KMS-11 (cell line): ENCODE results near the gene SLC20A1.

Experiments
- H2AFZ ChIP-seq: fragments of 200-600 bp; sonication (generic); 2 replicates; pipeline ENCODE4 v1.6.1; 2016; ENCODE audit warnings: antibody characterized with exemption, mixed run types, low read depth
- H3K27ac ChIP-seq: fragments of 200-600 bp; sonication (generic); 2 replicates; pipeline ENCODE4 v1.6.1; 2016; ENCODE audit warnings: mild to moderate bottlenecking, mixed run types
- H3K27me3 ChIP-seq: fragments of 200-600 bp; sonication (generic); 2 replicates; pipeline ENCODE4 v1.6.1; 2017; ENCODE audit warnings: mild to moderate bottlenecking, low read depth, mixed run types, moderate library complexity; ENCODE audit not compliant: insufficient read depth
- H3K36me3 ChIP-seq: fragments of 200-600 bp; sonication (generic); 2 replicates; pipeline ENCODE4 v1.6.1; 2017; ENCODE audit warnings: mild to moderate bottlenecking, mixed run types; ENCODE audit not compliant: insufficient read depth
- H3K4me1 ChIP-seq: fragments of 200-600 bp; sonication (generic); 2 replicates; pipeline ENCODE4 v1.6.1; 2016; ENCODE audit warnings: mild to moderate bottlenecking, low read depth, mixed run types; ENCODE audit not compliant: poor library complexity, severe bottlenecking
- H3K4me2 ChIP-seq: fragments of 200-600 bp; sonication (generic); 2 replicates; pipeline ENCODE4 v1.7.0; 2016; ENCODE audit warnings: mild to moderate bottlenecking, mixed run types
- H3K4me3 ChIP-seq: fragments of 200-600 bp; sonication (generic); IDR thresholded peaks from 2 replicates; pipeline ENCODE4 v1.6.1; 2017; ENCODE audit warnings: low read depth, low read length, mixed read lengths; ENCODE audit not compliant: insufficient read depth
- H3K79me2 ChIP-seq: fragments of 200-600 bp; sonication (generic); 2 replicates; pipeline ENCODE4 v1.6.1; 2016; ENCODE audit warnings: low read depth, mixed run types; ENCODE audit not compliant: insufficient read depth
- H3K9ac ChIP-seq: fragments of 200-600 bp; sonication (generic); 2 replicates; pipeline ENCODE4 v1.6.1; 2016; ENCODE audit warnings: mild to moderate bottlenecking, mixed run types
- H4K20me1 ChIP-seq: fragments of 200-600 bp; sonication (generic); 2 replicates; pipeline ENCODE4 v1.6.1; 2016; ENCODE audit warnings: mild to moderate bottlenecking, mixed run types; ENCODE audit not compliant: insufficient read depth
- TF ChIP-seq, protein P1 (sequence below): fragments of 200-600 bp; sonication (generic); conservative IDR thresholded peaks from 2 replicates; pipeline ENCODE4 v1.6.1; 2017; ENCODE audit warnings: low read depth, mild to moderate bottlenecking, antibody characterized with exemption, low read length, moderate library complexity, mixed read lengths

The SLC20A1 gene, protein sequence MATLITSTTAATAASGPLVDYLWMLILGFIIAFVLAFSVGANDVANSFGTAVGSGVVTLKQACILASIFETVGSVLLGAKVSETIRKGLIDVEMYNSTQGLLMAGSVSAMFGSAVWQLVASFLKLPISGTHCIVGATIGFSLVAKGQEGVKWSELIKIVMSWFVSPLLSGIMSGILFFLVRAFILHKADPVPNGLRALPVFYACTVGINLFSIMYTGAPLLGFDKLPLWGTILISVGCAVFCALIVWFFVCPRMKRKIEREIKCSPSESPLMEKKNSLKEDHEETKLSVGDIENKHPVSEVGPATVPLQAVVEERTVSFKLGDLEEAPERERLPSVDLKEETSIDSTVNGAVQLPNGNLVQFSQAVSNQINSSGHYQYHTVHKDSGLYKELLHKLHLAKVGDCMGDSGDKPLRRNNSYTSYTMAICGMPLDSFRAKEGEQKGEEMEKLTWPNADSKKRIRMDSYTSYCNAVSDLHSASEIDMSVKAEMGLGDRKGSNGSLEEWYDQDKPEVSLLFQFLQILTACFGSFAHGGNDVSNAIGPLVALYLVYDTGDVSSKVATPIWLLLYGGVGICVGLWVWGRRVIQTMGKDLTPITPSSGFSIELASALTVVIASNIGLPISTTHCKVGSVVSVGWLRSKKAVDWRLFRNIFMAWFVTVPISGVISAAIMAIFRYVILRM

DNA sequence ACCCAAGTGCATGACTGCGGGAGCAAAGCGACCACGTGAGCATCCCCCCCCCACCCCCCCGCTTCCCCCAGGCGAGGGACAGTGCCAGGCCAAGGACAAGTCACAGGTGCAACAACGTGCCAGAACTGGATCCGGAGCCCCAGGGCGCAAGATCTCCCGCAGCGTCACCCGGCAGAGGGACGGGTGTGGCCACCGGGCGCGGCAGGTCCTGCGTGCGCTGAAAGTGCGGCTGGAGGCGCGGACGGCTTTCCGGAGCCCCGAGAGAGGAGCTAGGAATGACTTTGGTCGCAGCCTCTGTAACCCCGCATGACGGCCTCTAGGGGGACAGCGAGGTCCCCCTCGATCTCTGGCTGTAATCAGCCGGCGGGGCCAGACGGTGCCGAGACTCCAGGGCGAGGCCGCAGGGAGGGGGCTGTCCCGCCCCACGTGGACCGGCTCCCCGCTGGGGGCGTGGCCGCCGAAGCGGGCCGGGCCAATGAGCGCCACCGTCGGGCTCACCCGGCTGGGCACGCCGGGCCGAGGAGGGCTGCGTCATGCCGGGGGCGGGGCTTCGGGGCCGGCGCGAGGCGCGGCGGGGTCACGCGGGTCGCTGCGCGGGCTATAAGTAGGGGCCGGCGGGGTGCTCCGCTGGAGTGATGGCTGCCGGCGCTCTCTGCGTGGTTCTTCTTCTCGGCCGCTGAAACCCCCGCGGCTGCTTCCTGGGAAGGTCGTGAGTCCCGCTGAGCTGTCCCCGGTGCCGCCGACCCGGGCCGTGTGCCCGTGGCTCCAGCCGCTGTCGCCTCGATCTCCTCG lies at the start of gene SLC20A1:
SLC20A1 (plus strand) TSS at position 630 of the 792 bp plus-strand sequence. CDS start 890 bp downstream, outside the sequence.
- Histone ChIP-seq H2AFZ (peak within 1 kb of the TSS; percentile 85), H3K4me2 (peak within 1 kb of the TSS; percentile 88), H3K27me3 (no peaks in the 10 kb centered on the region), H4K20me1 (no peaks in the 10 kb centered on the region), H3K79me2 (peaks cover 28% of the 10 kb centered on the region; the same call in 1 of the 2 replicates), H3K9ac (peak within 1 kb of the TSS; percentile 89), H3K27ac (peak within 1 kb of the TSS; percentile 76), H3K4me1 (peaks cover 25% of the 10 kb centered on the region), H3K4me3 (peak within 1 kb of the TSS; percentile 14), H3K36me3 (peaks cover 8% of the 10 kb centered on the region; the same call in 1 of the 2 replicates)
- TF ChIP-seq, protein P1, sequence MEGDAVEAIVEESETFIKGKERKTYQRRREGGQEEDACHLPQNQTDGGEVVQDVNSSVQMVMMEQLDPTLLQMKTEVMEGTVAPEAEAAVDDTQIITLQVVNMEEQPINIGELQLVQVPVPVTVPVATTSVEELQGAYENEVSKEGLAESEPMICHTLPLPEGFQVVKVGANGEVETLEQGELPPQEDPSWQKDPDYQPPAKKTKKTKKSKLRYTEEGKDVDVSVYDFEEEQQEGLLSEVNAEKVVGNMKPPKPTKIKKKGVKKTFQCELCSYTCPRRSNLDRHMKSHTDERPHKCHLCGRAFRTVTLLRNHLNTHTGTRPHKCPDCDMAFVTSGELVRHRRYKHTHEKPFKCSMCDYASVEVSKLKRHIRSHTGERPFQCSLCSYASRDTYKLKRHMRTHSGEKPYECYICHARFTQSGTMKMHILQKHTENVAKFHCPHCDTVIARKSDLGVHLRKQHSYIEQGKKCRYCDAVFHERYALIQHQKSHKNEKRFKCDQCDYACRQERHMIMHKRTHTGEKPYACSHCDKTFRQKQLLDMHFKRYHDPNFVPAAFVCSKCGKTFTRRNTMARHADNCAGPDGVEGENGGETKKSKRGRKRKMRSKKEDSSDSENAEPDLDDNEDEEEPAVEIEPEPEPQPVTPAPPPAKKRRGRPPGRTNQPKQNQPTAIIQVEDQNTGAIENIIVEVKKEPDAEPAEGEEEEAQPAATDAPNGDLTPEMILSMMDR: 0 out of 2 replicates have a peak, but pooled peaks have one; percentile 23

DNA sequence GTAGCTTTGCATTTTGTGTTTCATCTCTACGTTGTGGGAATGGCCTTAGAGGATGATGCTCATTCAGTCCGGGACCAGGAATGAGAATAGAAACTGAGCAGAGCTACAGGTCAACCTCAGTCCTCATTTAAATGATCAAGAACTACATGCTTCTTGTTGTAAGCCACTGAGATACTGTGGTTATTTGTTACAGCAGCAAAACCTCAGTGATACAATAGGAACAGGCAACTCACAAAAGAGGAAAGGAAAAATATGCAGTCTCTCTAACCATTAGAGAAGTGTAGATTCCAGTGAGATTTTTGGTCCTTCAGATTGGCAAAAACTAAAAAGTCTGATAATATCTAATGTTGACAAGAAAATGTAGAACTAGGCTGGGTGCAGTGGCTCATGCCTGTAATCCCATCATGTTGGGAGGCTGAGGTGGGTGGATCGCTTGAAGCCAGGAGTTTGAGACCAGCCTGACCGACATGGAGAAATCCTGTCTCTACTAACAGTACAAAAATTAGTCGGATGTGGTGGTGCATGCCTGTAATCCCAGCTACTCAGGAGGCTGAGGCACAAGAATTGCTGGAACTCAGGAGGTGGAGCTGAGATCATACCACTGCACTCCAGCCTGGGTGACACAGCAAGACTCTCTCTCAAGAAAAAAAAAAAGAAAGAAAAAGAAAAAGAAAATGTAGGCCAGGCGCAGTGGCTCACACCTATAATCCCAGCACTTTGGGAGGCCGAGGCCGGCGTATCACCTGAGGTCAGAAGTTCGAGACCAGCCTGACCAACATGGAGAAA lies 48.0 kb upstream of the SLC20A1 start:
- TF ChIP-seq, protein P1: no peak
- no peaks in the 10 kb centered on the region for H3K79me2 ChIP-seq
- no peak overlapping the region for H3K9ac ChIP-seq
- H4K20me1 ChIP-seq: no peaks in the 10 kb centered on the region
- H2AFZ ChIP-seq: no peak overlapping the region
- peaks cover 4% of the 10 kb centered on the region for H3K4me1 ChIP-seq
- no peak overlapping the region for H3K4me3 ChIP-seq
- no peaks in the 10 kb centered on the region for H3K27me3 ChIP-seq
- H3K27ac ChIP-seq: no peak overlapping the region
- H3K4me2 ChIP-seq: no peak overlapping the region
- no peaks in the 10 kb centered on the region for H3K36me3 ChIP-seq

DNA sequence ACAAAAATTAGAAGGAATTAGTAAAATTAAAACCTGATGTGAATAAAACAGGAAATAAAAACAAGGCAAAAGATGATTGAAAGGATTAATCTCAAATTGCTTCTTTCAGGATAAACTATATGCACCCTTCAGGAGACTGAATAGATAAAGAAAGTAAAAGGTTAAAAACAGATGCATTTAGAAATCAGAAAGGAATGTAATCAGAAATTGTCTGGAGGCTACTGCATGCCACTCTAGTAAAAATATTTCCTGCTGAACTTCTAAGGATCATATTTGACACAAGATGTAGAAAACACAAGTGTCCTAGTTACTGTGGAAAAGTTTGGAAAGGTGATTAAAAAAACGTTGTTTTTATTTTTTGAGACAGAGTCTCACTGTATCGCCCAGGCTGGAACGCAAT lies 45.1 kb upstream of the SLC20A1 start:
- Histone ChIP-seq H2AFZ (0 out of 2 replicates have a peak overlapping the region, but pooled peaks have one; percentile 25), H3K27ac (no peak overlapping the region), H3K79me2 (no peaks in the 10 kb centered on the region), H3K36me3 (no peaks in the 10 kb centered on the region), H3K4me2 (no peak overlapping the region), H4K20me1 (no peaks in the 10 kb centered on the region), H3K27me3 (no peaks in the 10 kb centered on the region), H3K9ac (no peak overlapping the region), H3K4me3 (no peak overlapping the region), H3K4me1 (peaks cover 4% of the 10 kb centered on the region)
- TF ChIP-seq, protein P1: no peak

DNA sequence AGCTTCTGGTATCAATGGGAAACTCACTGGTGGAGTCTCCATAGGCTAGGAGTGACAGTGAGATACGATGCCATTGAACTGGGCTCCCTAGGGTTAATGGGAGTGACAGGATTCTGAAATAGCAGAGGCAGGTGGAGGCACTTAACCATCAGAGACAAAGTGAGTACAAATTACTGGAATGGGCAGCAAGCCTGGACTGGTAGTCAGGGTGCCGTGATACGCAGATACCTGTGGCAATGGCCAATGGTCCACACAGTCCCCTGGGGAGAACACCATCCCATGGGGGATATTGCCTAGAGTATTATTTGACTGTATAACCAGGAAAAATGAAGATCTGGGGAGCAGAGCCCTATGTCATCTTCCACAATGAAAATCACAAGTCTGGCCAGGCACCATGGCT lies 44.0 kb upstream of the SLC20A1 start:
- TF ChIP-seq, protein P1: no peak
- H3K36me3 ChIP-seq: no peaks in the 10 kb centered on the region
- H3K27ac ChIP-seq: no peak overlapping the region
- H2AFZ ChIP-seq: no peak overlapping the region
- H3K79me2 ChIP-seq: no peaks in the 10 kb centered on the region
- H3K27me3 ChIP-seq: no peaks in the 10 kb centered on the region
- no peaks in the 10 kb centered on the region for H4K20me1 ChIP-seq
- H3K4me3 ChIP-seq: no peak overlapping the region
- no peak overlapping the region for H3K9ac ChIP-seq
- H3K4me2 ChIP-seq: no peak overlapping the region
- peaks cover 4% of the 10 kb centered on the region for H3K4me1 ChIP-seq
